K562 (cell line): ENCODE data around the gene TARBP2. TPM values are rescaled to one million over a fixed set of nuclear protein-coding genes. Genes with fewer than 3 reads are reported as not detected.

Experiments used
- BRF2 ChIP-seq: IDR thresholded peaks from 3 replicates; pipeline ENCODE4 v1.6.1; 2011; ENCODE audit warnings: borderline replicate concordance, mild to moderate bottlenecking; ENCODE audit not compliant: insufficient read length, insufficient read depth
- CHAMP1 ChIP-seq: fragments of 450-650 bp; IDR thresholded peaks from 2 replicates; pipeline ENCODE4 v1.6.1; 2016; ENCODE audit warnings: mild to moderate bottlenecking
- ETS2 ChIP-seq: IDR thresholded peaks from 2 replicates; pipeline ENCODE4 v1.6.1; 2016; ENCODE audit warnings: borderline replicate concordance, missing genetic modification characterization, mild to moderate bottlenecking, moderate library complexity, missing compliant biosample characterization; ENCODE audit not compliant: poor library complexity, severe bottlenecking
- FOS ChIP-seq: IDR thresholded peaks from 3 replicates; pipeline ENCODE4 v1.6.1; 2011; ENCODE audit not compliant: insufficient read length; ENCODE audit errors: extremely low read depth
- MCM2 ChIP-seq: fragments of 450-650 bp; IDR thresholded peaks from 2 replicates; pipeline ENCODE4 v1.6.1; 2017; ENCODE audit warnings: low read depth, mild to moderate bottlenecking
- NFATC3 ChIP-seq: fragments of 450-650 bp; IDR thresholded peaks from 2 replicates; pipeline ENCODE4 v1.6.1; 2017; ENCODE audit warnings: mild to moderate bottlenecking
- TAL1 ChIP-seq: fragments of 450-650 bp; IDR thresholded peaks from 2 replicates; pipeline ENCODE4 v1.6.1; 2016; ENCODE audit warnings: mild to moderate bottlenecking
- THAP12 ChIP-seq: fragments of 250-450 bp; sonication (Bioruptor Pico); IDR thresholded peaks from 2 replicates; pipeline ENCODE4 v1.9.0; 2021; ENCODE audit warnings: mild to moderate bottlenecking, inconsistent platforms
- TSHZ1 ChIP-seq: fragments of 250-450 bp; sonication (Bioruptor Pico); IDR thresholded peaks from 2 replicates; pipeline ENCODE4 v1.4.0; 2020; ENCODE audit warnings: mild to moderate bottlenecking, moderate library complexity
- ZBTB1 ChIP-seq: sonication (generic); formaldehyde crosslinking; IDR thresholded peaks from 2 replicates; pipeline ENCODE4 v1.8.1; 2023; ENCODE audit warnings: missing genetic modification reagents, low read depth, mild to moderate bottlenecking, borderline replicate concordance
- ZFP36 ChIP-seq: fragments of 150-350 bp; IDR thresholded peaks from 2 replicates; pipeline ENCODE4 v1.6.1; 2018; ENCODE audit warnings: low read length, low read depth; ENCODE audit not compliant: partially characterized antibody
- ZNF232 ChIP-seq: sonication (generic); formaldehyde crosslinking; IDR thresholded peaks from 2 replicates; pipeline ENCODE4 v1.8.0; 2022; ENCODE audit warnings: mild to moderate bottlenecking, missing genetic modification reagents
- ZNF311 ChIP-seq: fragments of 250-450 bp; sonication (Bioruptor Pico); IDR thresholded peaks from 2 replicates; pipeline ENCODE4 v1.4.0; 2020; ENCODE audit warnings: mild to moderate bottlenecking, moderate library complexity
- polyA plus RNA-seq, 8 experiments: library from polyadenylated mRNA; depleted of rRNA in 4 of 8; stranded (reverse) in 5 of 8; unstranded in 3 of 8; fragments of >200 nt; fragmentation: Nextera tagmentation in 2 of 8; fragmentation: Illumina TruSeq in 1 of 8; extraction: Ambion mirVana in 2 of 8; extraction: Trizol in 1 of 8; gene quantifications; 2 replicates each; pipeline versions ENCODE4 v1.2.1 to v1.2.3, GENCODE V29; 2011 to 2014; ENCODE audit warnings: inconsistent platforms in 1 of 8, missing spikeins in 1 of 8
- total RNA-seq, 7 experiments: library from RNA; depleted of rRNA in 6 of 7; stranded (reverse); fragments of >200 nt in 6 of 7; fragmentation: Illumina TruSeq in 2 of 7; extraction: Trizol in 2 of 7; gene quantifications; 2 replicates each; pipeline versions ENCODE4 v1.2.1 to v1.2.3, GENCODE V29; 2011 to 2021; ENCODE audit warnings: low replicate concordance in 1 of 7

TARBP2 gene
- total and polyA plus RNA-seq, 9 of the 15 experiments (the other 6 are each of a cell fraction or from before 2014, with no cell fraction given) = 5.6 to 69.0 (median 44.6) TPM

- TF ChIP-seq BRF2 (no peak), ZFP36 (no peak), ETS2 (tag) (no peak), ZBTB1 (CRISPR knock-in tag) (no peak), ZNF311 (CRISPR knock-in tag) (peak; percentile 67; the same call in 1 of the 2 replicates), MCM2 (no peak), CHAMP1 (no peak), FOS (peak; percentile 81), NFATC3 (no peak), TAL1 (no peak; the same call in 1 of the 2 replicates), TSHZ1 (0 out of 2 replicates have a peak, but pooled peaks have one; percentile 58), THAP12 (CRISPR knock-in tag) (peak; percentile 22; the same call in 1 of the 2 replicates), ZNF232 (CRISPR knock-in tag) (0 out of 2 replicates have a peak, but pooled peaks have one; percentile 66)
Measured at GRCh38 chr12:53500776-53501614, at the start of gene TARBP2 (continued).
